ENCODE results near the gene ZNF273. TPM values are rescaled to one million over a fixed set of nuclear protein-coding genes. Genes with fewer than 3 reads are reported as not detected.
"Not testable (repeated sequence)": the region's sequence is repeated elsewhere in the genome, so short reads cannot be mapped to it uniquely, and the experiment has no call there.

The ZNF273 gene
- total and polyA plus RNA-seq, 2 experiments from 2014 or later, result 2.1 to 4.8 TPM

- H3K36me3 ChIP-seq (ENCODE audit: low read depth), result no peaks in the 10 kb centered on the region
- no peaks in the 10 kb centered on the region for H3K9me2 ChIP-seq (ENCODE audit: insufficient read depth)
- 36 to 50% methylated on average over 1 of the region's 1 CpG for WGBS, 2 experiments (ENCODE audit: low coverage in 1 of 2, low lambda C conversion rate in 2 of 2, missing lambda C conversion rate in 2 of 2)
- H3F3A ChIP-seq (ENCODE audit: insufficient read depth), result no peaks in the 10 kb centered on the region
- in situ Hi-C loops (cut with MboI), result no loop called here
- no peaks in the 10 kb centered on the region for H4K20me1 ChIP-seq (ENCODE audit: insufficient read depth)
- no peak overlapping the region for H3K4me2 ChIP-seq (ENCODE audit: unreplicated experiment)
- no peaks in the 10 kb centered on the region for H3K9me3 ChIP-seq (ENCODE audit: low read depth)
- no peak overlapping the region for H3K4me3 ChIP-seq
- no peaks in the 10 kb centered on the region for H3K79me2 ChIP-seq (ENCODE audit: insufficient read depth)
- no peaks in the 10 kb centered on the region for H3K27me3 ChIP-seq (replicated peaks; ENCODE audit: insufficient read depth)
- H3K4me1 ChIP-seq (ENCODE audit: insufficient read depth), result no peaks in the 10 kb centered on the region
- no peak overlapping the region for H3K27ac ChIP-seq
- H2AFZ ChIP-seq, result no peak overlapping the region
- no peak for DNase-seq
- no peak for TF ChIP-seq EZH2 (IDR thresholded peaks at IDR 0.05; ENCODE audit: insufficient read depth, poor library complexity, severe bottlenecking)
- no peak overlapping the region for H3K9ac ChIP-seq
Observed at GRCh38 chr7:64934478-64934877, 31.4 kb downstream of the ZNF273 start.

GRCh38 chr7:64938540-64938939 is 35.5 kb downstream of the ZNF273 start:
- in situ Hi-C loops (cut with MboI), result no loop called here
- Histone ChIP-seq H3K27me3 (replicated peaks; ENCODE audit: insufficient read depth) (no peaks in the 10 kb centered on the region), H3K4me2 (ENCODE audit: unreplicated experiment) (no peak overlapping the region), H4K20me1 (ENCODE audit: insufficient read depth) (no peaks in the 10 kb centered on the region), H3K79me2 (ENCODE audit: insufficient read depth) (no peaks in the 10 kb centered on the region), H3F3A (ENCODE audit: insufficient read depth) (no peaks in the 10 kb centered on the region), H3K9me2 (ENCODE audit: insufficient read depth) (no peaks in the 10 kb centered on the region), H3K27ac (no peak overlapping the region), H2AFZ (no peak overlapping the region), H3K4me1 (ENCODE audit: insufficient read depth) (no peaks in the 10 kb centered on the region), H3K36me3 (ENCODE audit: low read depth) (no peaks in the 10 kb centered on the region), H3K9ac (no peak overlapping the region), H3K9me3 (ENCODE audit: low read depth) (no peaks in the 10 kb centered on the region), H3K4me3 (no peak overlapping the region)
- 91 to 100% methylated on average over 1 of the region's 1 CpG for WGBS, 2 experiments (ENCODE audit: low coverage in 1 of 2, low lambda C conversion rate in 2 of 2, missing lambda C conversion rate in 2 of 2)
- TF ChIP-seq EZH2 (IDR thresholded peaks at IDR 0.05; ENCODE audit: insufficient read depth, poor library complexity, severe bottlenecking) (no peak), EZH2phosphoT487 (IDR thresholded peaks at IDR 0.05; ENCODE audit: insufficient read depth, low read depth) (no peak)
- DNase-seq, result no peak

- H3K9me3 ChIP-seq (ENCODE audit: low read depth); H4K20me1 ChIP-seq (ENCODE audit: insufficient read depth); H2AFZ ChIP-seq; H3K79me2 ChIP-seq (ENCODE audit: insufficient read depth); H3K4me1 ChIP-seq (ENCODE audit: insufficient read depth); H3K36me3 ChIP-seq (ENCODE audit: low read depth); H3K27ac ChIP-seq; DNase-seq; H3K9ac ChIP-seq; in situ Hi-C loops (cut with MboI); H3K4me2 ChIP-seq (ENCODE audit: unreplicated experiment); H3K4me3 ChIP-seq; H3F3A ChIP-seq (ENCODE audit: insufficient read depth); H3K9me2 ChIP-seq (ENCODE audit: insufficient read depth); H3K27me3 ChIP-seq (replicated peaks; ENCODE audit: insufficient read depth): not testable (repeated sequence)
- 92 to 94% methylated on average over 6 of the region's 6 CpGs for WGBS, 2 experiments (ENCODE audit: low coverage in 1 of 2, low lambda C conversion rate in 2 of 2, missing lambda C conversion rate in 2 of 2)
Observed at GRCh38 chr7:64940021-64940420, 36.9 kb downstream of the ZNF273 start.

GRCh38 chr7:64944667-64945502 is 41.8 kb downstream of the ZNF273 start:
- H3K79me2 ChIP-seq (ENCODE audit: insufficient read depth); H3K9me2 ChIP-seq (ENCODE audit: insufficient read depth); H3K9ac ChIP-seq; DNase-seq; H2AFZ ChIP-seq; H3K4me1 ChIP-seq (ENCODE audit: insufficient read depth); H3K9me3 ChIP-seq (ENCODE audit: low read depth); H3F3A ChIP-seq (ENCODE audit: insufficient read depth); H3K27ac ChIP-seq; H3K4me3 ChIP-seq; in situ Hi-C loops (cut with MboI); H4K20me1 ChIP-seq (ENCODE audit: insufficient read depth); H3K4me2 ChIP-seq (ENCODE audit: unreplicated experiment); H3K36me3 ChIP-seq (ENCODE audit: low read depth): not testable (repeated sequence)
- H3K27me3 ChIP-seq (replicated peaks; ENCODE audit: insufficient read depth), result peaks cover 25% of the 10 kb centered on the region
- 69 to 75% methylated on average over 5 of the region's 5 CpGs for WGBS, 2 experiments (ENCODE audit: low coverage in 1 of 2, low lambda C conversion rate in 2 of 2, missing lambda C conversion rate in 2 of 2)
